Loucy (cell line): ENCODE data around the gene STPG4.

ENCODE experiments used
- CTCF ChIP-seq: fragments of 200-600 bp; sonication (generic); conservative IDR thresholded peaks from 2 replicates; pipeline ENCODE4 v1.5.1; 2014; ENCODE audit warnings: mild to moderate bottlenecking, antibody characterized with exemption, low read length
- EZH2phosphoT487 ChIP-seq: fragments of 200-600 bp; IDR thresholded peaks from 2 replicates; pipeline ENCODE4 v1.6.1; 2018; ENCODE audit warnings: antibody characterized with exemption, mild to moderate bottlenecking, moderate library complexity, borderline replicate concordance

GRCh38 chr2:47092465-47092864 is 62.6 kb downstream of the STPG4 start:
- TF ChIP-seq CTCF (no peak), EZH2phosphoT487 (no peak)
